WTC11 (cell line): ENCODE measurements around the gene ZNF385A. TPM values are rescaled to one million over a fixed set of nuclear protein-coding genes. Genes with fewer than 3 reads are reported as not detected.

Experiments
- ATAC-seq: fragments of 200-7000 bp; cut with Tn5 transposase; 2 replicates; pipeline ENCODE4 v1.10.0; 2021; ENCODE audit warnings: mild to moderate bottlenecking, moderate library complexity
- CTCF ChIA-PET: fragments of 300-600 bp; sonication (Branson Sonifier 250); formaldehyde crosslinking; loops from one replicate; lab custom pipeline; 2021; ENCODE audit warnings: antibody characterized with exemption; lab: Charles Lee
- POLR2A ChIA-PET: fragments of 350-600 bp; sonication (Branson Sonifier 250); formaldehyde crosslinking; loops from one replicate; lab custom pipeline; 2021; ENCODE audit warnings: antibody characterized with exemption; lab: Charles Lee
- DNase-seq: peaks from one replicate; pipeline ENCODE4 v3.0.0; 2021; ENCODE audit warnings: low spot score
- H3K27ac Mint-ChIP-seq: 2 replicates; pipeline ENCODE4 v1.8.0; 2021; ENCODE audit warnings: mixed read lengths
- H3K27me3 Mint-ChIP-seq: 2 replicates; pipeline ENCODE4 v1.8.0; 2021; ENCODE audit warnings: low read depth, mild to moderate bottlenecking, moderate library complexity, mixed read lengths
- H3K36me3 Mint-ChIP-seq: 2 replicates; pipeline ENCODE4 v1.8.0; 2021; ENCODE audit warnings: mixed read lengths
- H3K4me1 Mint-ChIP-seq: 2 replicates; pipeline ENCODE4 v1.8.0; 2022; ENCODE audit warnings: mixed read lengths
- H3K4me3 Mint-ChIP-seq: 2 replicates; pipeline ENCODE4 v1.8.0; 2021; ENCODE audit warnings: mild to moderate bottlenecking, moderate library complexity, mixed read lengths
- H3K9me3 Mint-ChIP-seq: 2 replicates; pipeline ENCODE4 v1.8.0; 2021; ENCODE audit warnings: mixed read lengths
- ATF3 ChIP-seq: sonication (generic); formaldehyde crosslinking; conservative IDR thresholded peaks from 2 replicates; pipeline ENCODE4 v1.8.1; 2022; ENCODE audit warnings: mild to moderate bottlenecking, missing genetic modification reagents
- CBFB ChIP-seq: sonication (generic); formaldehyde crosslinking; IDR thresholded peaks from 2 replicates; pipeline ENCODE4 v1.8.1; 2022; ENCODE audit warnings: mild to moderate bottlenecking, low read depth, missing genetic modification reagents
- CTCF ChIP-seq: fragments of 200-600 bp; IDR thresholded peaks from 2 replicates; pipeline ENCODE4 v1.8.0; 2022; ENCODE audit warnings: antibody characterized with exemption
- ESRRA ChIP-seq: sonication (generic); formaldehyde crosslinking; IDR thresholded peaks from 2 replicates; pipeline ENCODE4 v1.8.1; 2022; ENCODE audit warnings: mild to moderate bottlenecking, missing genetic modification reagents, borderline replicate concordance
- FOXP1 ChIP-seq: sonication (generic); formaldehyde crosslinking; IDR thresholded peaks from 2 replicates; pipeline ENCODE4 v1.8.0; 2022; ENCODE audit warnings: missing genetic modification reagents, mild to moderate bottlenecking, moderate library complexity, borderline replicate concordance
- HMGA2 ChIP-seq: fragments of 250-450 bp; sonication (Bioruptor Pico); IDR thresholded peaks from 2 replicates; pipeline ENCODE4 v1.4.0; 2021; ENCODE audit warnings: mild to moderate bottlenecking, moderate library complexity
- JUN ChIP-seq: sonication (generic); formaldehyde crosslinking; IDR thresholded peaks from 2 replicates; pipeline ENCODE4 v1.8.0; 2023; ENCODE audit warnings: mild to moderate bottlenecking, missing genetic modification reagents
- KAT7 ChIP-seq: sonication (generic); formaldehyde crosslinking; IDR thresholded peaks from 2 replicates; pipeline ENCODE4 v1.8.1; 2023; ENCODE audit warnings: missing genetic modification reagents, mild to moderate bottlenecking, borderline replicate concordance
- PREB ChIP-seq: sonication (generic); formaldehyde crosslinking; IDR thresholded peaks from 2 replicates; pipeline ENCODE4 v1.8.1; 2022; ENCODE audit warnings: mild to moderate bottlenecking, missing genetic modification reagents, moderate library complexity, borderline replicate concordance
- RORB ChIP-seq: fragments of 250-450 bp; sonication (Bioruptor Pico); IDR thresholded peaks from 2 replicates; pipeline ENCODE4 v1.9.0; 2021; ENCODE audit warnings: mild to moderate bottlenecking
- SMAD3 ChIP-seq: sonication (generic); formaldehyde crosslinking; IDR thresholded peaks from 2 replicates; pipeline ENCODE4 v1.8.0; 2022; ENCODE audit warnings: missing genetic modification reagents, mild to moderate bottlenecking, borderline replicate concordance
- TCF7 ChIP-seq: sonication (generic); formaldehyde crosslinking; IDR thresholded peaks from 2 replicates; pipeline ENCODE4 v1.8.0; 2022; ENCODE audit warnings: mild to moderate bottlenecking, low read depth, missing genetic modification reagents, moderate library complexity
- TEAD1 ChIP-seq: sonication (generic); formaldehyde crosslinking; IDR thresholded peaks from 2 replicates; pipeline ENCODE4 v1.8.0; 2022; ENCODE audit warnings: mild to moderate bottlenecking, missing genetic modification reagents
- USF1 ChIP-seq: sonication (generic); formaldehyde crosslinking; IDR thresholded peaks from 2 replicates; pipeline ENCODE4 v1.8.0; 2022; ENCODE audit warnings: mild to moderate bottlenecking, missing genetic modification reagents
- ZMAT4 ChIP-seq: fragments of 250-450 bp; sonication (Bioruptor Pico); IDR thresholded peaks from 2 replicates; pipeline ENCODE4 v1.9.0; 2021; ENCODE audit warnings: mild to moderate bottlenecking
- total RNA-seq: library from RNA; stranded (reverse); gene quantifications from 3 replicates; pipeline ENCODE4 v1.2.3, GENCODE V29; 2021
- TF ChIP-seq, protein P1 (sequence below): sonication (generic); formaldehyde crosslinking; IDR thresholded peaks from 2 replicates; pipeline ENCODE4 v1.8.0; 2023; ENCODE audit warnings: missing genetic modification reagents, mild to moderate bottlenecking, borderline replicate concordance
- TF ChIP-seq, protein P2 (sequence below): sonication (generic); formaldehyde crosslinking; IDR thresholded peaks from 2 replicates; pipeline ENCODE4 v1.8.0; 2022; ENCODE audit warnings: missing genetic modification reagents

Gene ZNF385A
- total RNA-seq, 1 experiment from 2014 or later, result 23.5 TPM

DNA sequence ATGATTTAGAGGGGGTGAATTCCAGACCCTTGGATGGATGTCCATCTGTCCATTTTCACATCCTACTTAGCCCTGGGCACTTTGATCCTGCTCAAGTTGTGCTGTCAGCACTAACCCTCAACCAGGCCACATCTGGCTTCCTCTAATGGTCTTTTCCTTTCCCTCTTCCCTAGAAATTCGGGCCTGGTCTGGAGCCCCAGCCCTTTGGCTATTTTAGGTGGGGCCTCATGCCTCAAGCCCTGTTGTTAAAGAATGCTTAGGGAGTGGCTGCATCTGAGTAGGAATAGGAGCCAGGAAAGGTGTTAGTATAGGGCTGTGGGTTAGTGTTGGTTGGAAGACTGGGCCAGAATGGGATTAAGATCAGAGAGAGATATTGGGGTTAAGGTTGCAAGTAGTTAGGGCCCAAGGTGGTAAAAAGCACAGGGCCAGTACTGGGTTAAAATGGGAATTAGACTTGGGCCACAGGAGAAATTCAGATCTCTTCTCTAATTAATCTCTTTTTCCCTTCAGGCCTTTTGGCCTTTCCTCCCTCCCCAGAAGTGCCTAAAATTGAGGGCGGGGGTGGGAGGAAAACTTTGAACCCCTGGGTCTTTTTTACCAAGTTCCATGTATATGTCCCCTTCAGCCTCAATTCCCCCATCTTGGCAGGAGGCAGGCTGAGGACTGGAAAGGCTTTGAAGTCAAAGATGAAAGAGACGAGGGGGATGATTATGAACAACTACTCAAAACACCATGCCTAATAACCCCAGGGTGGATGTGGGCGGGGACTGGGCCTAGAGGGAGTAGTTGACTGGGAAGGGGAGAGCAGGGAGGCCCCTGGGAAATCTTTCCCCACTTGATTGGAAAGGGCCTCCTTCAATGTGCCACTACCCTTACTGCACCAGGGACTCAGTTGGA lies 4.0 kb upstream of the ZNF385A start:
- ATAC-seq (no peak), DNase-seq (no peak)
- Mint-ChIP-seq H3K27ac (no peak overlapping the region), H3K9me3 (no peaks in the 10 kb centered on the region), H3K4me1 (peaks cover 81% of the 10 kb centered on the region), H3K36me3 (peaks cover 3% of the 10 kb centered on the region), H3K27me3 (peaks cover 15% of the 10 kb centered on the region), H3K4me3 (no peak overlapping the region)
- ChIA-PET CTCF (interaction anchor here (0.6 to 4.3 kb wide), 9 partner anchors 9 to 191 kb away, joined by 3 to 67 read pairs (median 7); no protein-coding TSS in a partner anchor), POLR2A (interaction anchor here (0.6 kb wide), 1 partner anchor 78 kb away, joined by 3 read pairs; no protein-coding TSS in a partner anchor)
- TF ChIP-seq ESRRA (CRISPR knock-in tag) (no peak), ZMAT4 (CRISPR knock-in tag) (no peak), TCF7 (no peak), SMAD3 (CRISPR knock-in tag) (no peak), TEAD1 (CRISPR knock-in tag) (no peak), RORB (CRISPR knock-in tag) (no peak), PREB (no peak), JUN (no peak), CBFB (CRISPR knock-in tag) (no peak), KAT7 (no peak), USF1 (CRISPR knock-in tag) (no peak), ATF3 (CRISPR knock-in tag) (no peak), FOXP1 (CRISPR knock-in tag) (no peak), HMGA2 (CRISPR knock-in tag) (no peak), CTCF (no peak)
- TF ChIP-seq, protein P1, sequence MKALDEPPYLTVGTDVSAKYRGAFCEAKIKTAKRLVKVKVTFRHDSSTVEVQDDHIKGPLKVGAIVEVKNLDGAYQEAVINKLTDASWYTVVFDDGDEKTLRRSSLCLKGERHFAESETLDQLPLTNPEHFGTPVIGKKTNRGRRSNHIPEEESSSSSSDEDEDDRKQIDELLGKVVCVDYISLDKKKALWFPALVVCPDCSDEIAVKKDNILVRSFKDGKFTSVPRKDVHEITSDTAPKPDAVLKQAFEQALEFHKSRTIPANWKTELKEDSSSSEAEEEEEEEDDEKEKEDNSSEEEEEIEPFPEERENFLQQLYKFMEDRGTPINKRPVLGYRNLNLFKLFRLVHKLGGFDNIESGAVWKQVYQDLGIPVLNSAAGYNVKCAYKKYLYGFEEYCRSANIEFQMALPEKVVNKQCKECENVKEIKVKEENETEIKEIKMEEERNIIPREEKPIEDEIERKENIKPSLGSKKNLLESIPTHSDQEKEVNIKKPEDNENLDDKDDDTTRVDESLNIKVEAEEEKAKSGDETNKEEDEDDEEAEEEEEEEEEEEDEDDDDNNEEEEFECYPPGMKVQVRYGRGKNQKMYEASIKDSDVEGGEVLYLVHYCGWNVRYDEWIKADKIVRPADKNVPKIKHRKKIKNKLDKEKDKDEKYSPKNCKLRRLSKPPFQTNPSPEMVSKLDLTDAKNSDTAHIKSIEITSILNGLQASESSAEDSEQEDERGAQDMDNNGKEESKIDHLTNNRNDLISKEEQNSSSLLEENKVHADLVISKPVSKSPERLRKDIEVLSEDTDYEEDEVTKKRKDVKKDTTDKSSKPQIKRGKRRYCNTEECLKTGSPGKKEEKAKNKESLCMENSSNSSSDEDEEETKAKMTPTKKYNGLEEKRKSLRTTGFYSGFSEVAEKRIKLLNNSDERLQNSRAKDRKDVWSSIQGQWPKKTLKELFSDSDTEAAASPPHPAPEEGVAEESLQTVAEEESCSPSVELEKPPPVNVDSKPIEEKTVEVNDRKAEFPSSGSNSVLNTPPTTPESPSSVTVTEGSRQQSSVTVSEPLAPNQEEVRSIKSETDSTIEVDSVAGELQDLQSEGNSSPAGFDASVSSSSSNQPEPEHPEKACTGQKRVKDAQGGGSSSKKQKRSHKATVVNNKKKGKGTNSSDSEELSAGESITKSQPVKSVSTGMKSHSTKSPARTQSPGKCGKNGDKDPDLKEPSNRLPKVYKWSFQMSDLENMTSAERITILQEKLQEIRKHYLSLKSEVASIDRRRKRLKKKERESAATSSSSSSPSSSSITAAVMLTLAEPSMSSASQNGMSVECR (CRISPR knock-in tag), result no peak
- TF ChIP-seq, protein P2, sequence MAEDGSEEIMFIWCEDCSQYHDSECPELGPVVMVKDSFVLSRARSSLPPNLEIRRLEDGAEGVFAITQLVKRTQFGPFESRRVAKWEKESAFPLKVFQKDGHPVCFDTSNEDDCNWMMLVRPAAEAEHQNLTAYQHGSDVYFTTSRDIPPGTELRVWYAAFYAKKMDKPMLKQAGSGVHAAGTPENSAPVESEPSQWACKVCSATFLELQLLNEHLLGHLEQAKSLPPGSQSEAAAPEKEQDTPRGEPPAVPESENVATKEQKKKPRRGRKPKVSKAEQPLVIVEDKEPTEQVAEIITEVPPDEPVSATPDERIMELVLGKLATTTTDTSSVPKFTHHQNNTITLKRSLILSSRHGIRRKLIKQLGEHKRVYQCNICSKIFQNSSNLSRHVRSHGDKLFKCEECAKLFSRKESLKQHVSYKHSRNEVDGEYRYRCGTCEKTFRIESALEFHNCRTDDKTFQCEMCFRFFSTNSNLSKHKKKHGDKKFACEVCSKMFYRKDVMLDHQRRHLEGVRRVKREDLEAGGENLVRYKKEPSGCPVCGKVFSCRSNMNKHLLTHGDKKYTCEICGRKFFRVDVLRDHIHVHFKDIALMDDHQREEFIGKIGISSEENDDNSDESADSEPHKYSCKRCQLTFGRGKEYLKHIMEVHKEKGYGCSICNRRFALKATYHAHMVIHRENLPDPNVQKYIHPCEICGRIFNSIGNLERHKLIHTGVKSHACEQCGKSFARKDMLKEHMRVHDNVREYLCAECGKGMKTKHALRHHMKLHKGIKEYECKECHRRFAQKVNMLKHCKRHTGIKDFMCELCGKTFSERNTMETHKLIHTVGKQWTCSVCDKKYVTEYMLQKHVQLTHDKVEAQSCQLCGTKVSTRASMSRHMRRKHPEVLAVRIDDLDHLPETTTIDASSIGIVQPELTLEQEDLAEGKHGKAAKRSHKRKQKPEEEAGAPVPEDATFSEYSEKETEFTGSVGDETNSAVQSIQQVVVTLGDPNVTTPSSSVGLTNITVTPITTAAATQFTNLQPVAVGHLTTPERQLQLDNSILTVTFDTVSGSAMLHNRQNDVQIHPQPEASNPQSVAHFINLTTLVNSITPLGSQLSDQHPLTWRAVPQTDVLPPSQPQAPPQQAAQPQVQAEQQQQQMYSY (CRISPR knock-in tag), result no peak
